Left ventricle myocardium inferior (tissue), 1 donor: Measurements from ENCODE around the gene YPEL3. TPM values are rescaled to one million over a fixed set of nuclear protein-coding genes. Genes with fewer than 3 reads are reported as not detected.

Source experiments
- DNase-seq: peaks from one replicate; pipeline ENCODE4 v3.0.0-alpha.2; 2020
- H3K27ac ChIP-seq: fragments of 200-600 bp; replicated peaks from 2 replicates; pipeline ENCODE4 v1.8.0; 2021
- H3K27me3 ChIP-seq: fragments of 200-600 bp; 2 replicates; pipeline ENCODE4 v1.8.0; 2021; ENCODE audit warnings: low read depth
- H3K36me3 ChIP-seq: fragments of 200-600 bp; 2 replicates; pipeline ENCODE4 v1.8.0; 2021
- H3K4me1 ChIP-seq: fragments of 200-600 bp; 2 replicates; pipeline ENCODE4 v1.8.0; 2021
- H3K4me3 ChIP-seq: fragments of 200-600 bp; 2 replicates; pipeline ENCODE4 v1.8.0; 2021; ENCODE audit warnings: mild to moderate bottlenecking, moderate library complexity
- H3K9me3 ChIP-seq: fragments of 200-600 bp; replicated peaks from 2 replicates; pipeline ENCODE4 v1.8.0; 2021
- CTCF ChIP-seq: fragments of 200-600 bp; IDR thresholded peaks from 2 replicates; pipeline ENCODE4 v1.8.0; 2021; ENCODE audit warnings: antibody characterized with exemption, mild to moderate bottlenecking, borderline replicate concordance
- intact Hi-C: fragments of 100-400 bp; cut with micrococcal nuclease; formaldehyde crosslinking; loops from one replicate; pipeline ENCODE4 v1.11.0; 2022
- long read RNA-seq: library from polyadenylated mRNA; unstranded; transcript quantifications from one replicate; pipeline ENCODE4 v2.0.0, GENCODE V29; 2021
- total RNA-seq: library from RNA; stranded (reverse); fragmentation: NEBNext Ultra II Directional; extraction: Animal tissue kit (Norgen Biotek cat#: 25700); gene quantifications from one replicate; pipeline ENCODE4 v1.2.1, GENCODE V29; 2021
- donor health status: DM: no; HTN: yes; CAD: no; lungs with severe emphysema.

The YPEL3 gene, protein sequence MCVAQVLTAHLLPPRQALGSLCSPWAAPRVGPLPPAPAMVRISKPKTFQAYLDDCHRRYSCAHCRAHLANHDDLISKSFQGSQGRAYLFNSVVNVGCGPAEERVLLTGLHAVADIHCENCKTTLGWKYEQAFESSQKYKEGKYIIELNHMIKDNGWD
- 54.4 TPM for total RNA-seq
- long read RNA-seq, transcript YPEL3-201 (5 exons, 935 nt), result major isoform, 31 of 45 reads
- long read RNA-seq, partial matches to known transcripts, result 1 of 45 reads
- long read RNA-seq, other reads (novel, unspliced or antisense), result 9 of 45 reads

GRCh38 chr16:30096105-30096861, at the start of gene YPEL3:
Gene YPEL3, minus strand, starts transcription at chr16:30096213. Its CDS starts 731 bp downstream, at chr16:30095482.
- peak; percentile 95 for DNase-seq

DNA sequence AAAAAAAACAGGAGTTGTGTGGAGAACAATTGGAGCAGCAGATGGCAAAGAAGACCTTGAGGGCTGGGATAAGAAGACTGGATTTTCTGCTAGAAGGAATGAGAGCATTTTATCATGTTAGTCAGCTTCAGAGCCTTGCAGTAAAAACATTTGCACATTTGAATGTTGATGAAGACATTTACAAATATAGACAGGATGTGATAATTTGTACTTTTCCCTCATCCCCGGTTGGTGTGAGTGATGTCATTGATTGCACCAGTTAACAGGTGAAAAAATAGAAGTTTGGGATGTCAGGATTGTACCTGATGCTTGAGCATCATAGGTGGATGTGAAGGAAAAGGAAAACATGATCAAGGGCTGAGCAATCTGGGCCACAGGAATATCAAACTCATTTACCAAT, 49.6 kb upstream of the YPEL3 start:
- no peak for TF ChIP-seq CTCF
- Histone ChIP-seq H3K36me3 (no peaks in the 10 kb centered on the region), H3K4me1 (no peaks in the 10 kb centered on the region), H3K27ac (no peak overlapping the region), H3K27me3 (no peaks in the 10 kb centered on the region), H3K4me3 (no peak overlapping the region), H3K9me3 (peaks cover 17% of the 10 kb centered on the region)
- no peak for DNase-seq
- intact Hi-C loops, result no loop called here

More at GRCh38 chr16:30096105-30096861, at the start of gene YPEL3:
- peak within 1 kb of the TSS; percentile 92 for H3K27ac ChIP-seq
- H3K4me1 ChIP-seq, result peaks cover 47% of the 10 kb centered on the region
- peaks cover 17% of the 10 kb centered on the region for H3K36me3 ChIP-seq
- H3K9me3 ChIP-seq, result peaks cover 20% of the 10 kb centered on the region
- H3K27me3 ChIP-seq, result no peaks in the 10 kb centered on the region
- no peak for TF ChIP-seq CTCF
- intact Hi-C loops, result no loop called here
- peak within 1 kb of the TSS; percentile 88 for H3K4me3 ChIP-seq

DNA sequence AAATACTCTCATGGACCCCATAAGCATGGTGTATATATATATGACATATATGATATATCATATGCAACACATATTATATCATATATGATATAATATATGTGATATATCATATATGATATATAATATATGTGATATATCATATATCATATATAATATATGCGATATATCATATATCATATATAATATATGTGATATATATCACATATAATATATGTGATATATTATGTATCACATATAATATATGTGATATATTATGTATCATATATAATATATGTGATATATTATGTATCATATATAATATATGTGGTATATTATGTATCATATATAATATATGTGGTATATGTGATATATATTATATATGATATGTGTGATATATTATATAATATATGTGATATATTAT, 48.9 kb upstream of the YPEL3 start:
- H3K4me1 ChIP-seq, result no peaks in the 10 kb centered on the region
- TF ChIP-seq CTCF, result no peak
- no peak overlapping the region for H3K27ac ChIP-seq
- intact Hi-C loops, result no loop called here
- H3K4me3 ChIP-seq, result no peak overlapping the region
- DNase-seq, result no peak
- no peaks in the 10 kb centered on the region for H3K36me3 ChIP-seq
- peaks cover 13% of the 10 kb centered on the region for H3K9me3 ChIP-seq
- H3K27me3 ChIP-seq, result no peaks in the 10 kb centered on the region

- Histone ChIP-seq H3K36me3 (no peaks in the 10 kb centered on the region), H3K27ac (no peak overlapping the region), H3K4me1 (no peaks in the 10 kb centered on the region), H3K9me3 (peaks cover 4% of the 10 kb centered on the region), H3K27me3 (no peaks in the 10 kb centered on the region), H3K4me3 (no peak overlapping the region)
- intact Hi-C loops, result no loop called here
- no peak for TF ChIP-seq CTCF
- no peak for DNase-seq
Observed at GRCh38 chr16:30144017-30144416, 48.0 kb upstream of the YPEL3 start.

- H3K9me3 ChIP-seq, result no peaks in the 10 kb centered on the region
- H3K36me3 ChIP-seq, result no peaks in the 10 kb centered on the region
- H3K4me1 ChIP-seq, result no peaks in the 10 kb centered on the region
- intact Hi-C loops, result no loop called here
- H3K27ac ChIP-seq, result no peak overlapping the region
- no peaks in the 10 kb centered on the region for H3K27me3 ChIP-seq
- no peak overlapping the region for H3K4me3 ChIP-seq
- TF ChIP-seq CTCF, result no peak
- no peak for DNase-seq
Observed at GRCh38 chr16:30143347-30143702, 47.3 kb upstream of the YPEL3 start.
